Psoas muscle (tissue), 8 donors: ENCODE measurements around the gene KIF3C. TPM values are rescaled to one million over a fixed set of nuclear protein-coding genes. Genes with fewer than 3 reads are reported as not detected.

Source experiments
- ATAC-seq, 4 donors: fragments of 200-7000 bp; cut with Tn5 transposase; one replicate each; pipeline ENCODE4 v1.9.1; 2020; ENCODE audit warnings: moderate library complexity in 3 of 4, mild to moderate bottlenecking in 2 of 4
- DNase-seq, 2 donors: peaks; one replicate each; pipeline ENCODE4 v3.0.0-alpha.2; 2020
- H3K27ac ChIP-seq: fragments of 200-600 bp; one replicate; pipeline ENCODE4 v1.8.0; 2022
- H3K27me3 ChIP-seq, 3 donors: fragments of 200-600 bp in 1 of 3; one replicate each; pipeline versions ENCODE4 v1.6.1 to v1.8.0; 2013 to 2022; ENCODE audit warnings: low read length in 2 of 3, mild to moderate bottlenecking in 2 of 3, moderate library complexity in 1 of 3; ENCODE audit not compliant: insufficient read depth in 3 of 3
- H3K36me3 ChIP-seq, 2 donors: fragments of 200-600 bp in 1 of 2; one replicate each; pipeline versions ENCODE4 v1.6.1 to v1.8.0; 2013 to 2022; ENCODE audit warnings: low read depth in 1 of 2, mild to moderate bottlenecking in 1 of 2, moderate library complexity in 1 of 2; ENCODE audit not compliant: insufficient read depth in 1 of 2
- H3K4me1 ChIP-seq: fragments of 200-600 bp; one replicate; pipeline ENCODE4 v1.8.0; 2022
- H3K4me3 ChIP-seq: fragments of 200-600 bp; one replicate; pipeline ENCODE4 v1.8.0; 2022; ENCODE audit warnings: mild to moderate bottlenecking
- H3K9me3 ChIP-seq: fragments of 200-600 bp; one replicate; pipeline ENCODE4 v1.8.0; 2022
- WGBS, 3 donors: extraction: QIAGEN DNeasy Blood & Tissue Kit; methylation state at CpG; one replicate each; pipeline versions ENCODE4 v1.1.6 to v1.1.7; 2013; 5-methylcytosine and 5-hydroxymethylcytosine counted together
- intact Hi-C, 2 donors: fragments of 100-400 bp; cut with DNase I; formaldehyde crosslinking; loops; one replicate each; pipeline versions ENCODE4 v1.11.0 to v1.14.2; 2022
- polyA plus RNA-seq, 3 donors: library from polyadenylated mRNA; stranded (reverse); fragments of 200-250 nt; gene quantifications; one replicate each; pipeline ENCODE4 v1.2.3, GENCODE V29; 2013
- total RNA-seq, 4 donors: library from RNA; stranded (reverse); fragmentation: NEBNext Ultra II Directional in 2 of 4; extraction: Animal tissue kit (Norgen Biotek cat#: 25700) in 2 of 4; gene quantifications; one replicate each; pipeline versions ENCODE4 v1.2.1 to v1.2.4, GENCODE V29; 2021 to 2023
- TF ChIP-seq, protein P1 (sequence below): fragments of 200-600 bp; IDR thresholded peaks from one replicate; pipeline ENCODE4 v1.8.0; 2022; ENCODE audit warnings: antibody characterized with exemption
- donor health status: healthy with polysubstance abuse.
- donor health status: DM: no; HTN: no; CAD: no; lungs with moderate emphysema.
- donor health status: Bipolar disorder and iron deficiency.
- donor health status: healthy.
- donor health status: DM: yes; HTN: yes; CAD: no.
- donor health status: DM: no; HTN: no; CAD: no.
- donor health status: DM: no; HTN: no; CAD: no.
- donor health status: DM: yes; HTN: yes; CAD: no.

Gene KIF3C
- total and polyA plus RNA-seq, 7 donors, result 0.82 to 3.3 (median 1.7) TPM

- ATAC-seq, result no peak
- Histone ChIP-seq H3K36me3 (no peaks in the 10 kb centered on the region), H3K4me1 (no peaks in the 10 kb centered on the region), H3K27me3 (no peaks in the 10 kb centered on the region), H3K4me3 (no peak overlapping the region), H3K27ac (no peak overlapping the region), H3K9me3 (no peaks in the 10 kb centered on the region)
- intact Hi-C loops, result no loop called here
- WGBS, 3 donors, result 71 to 79% (median 73%) methylated on average over 7 of the region's 7 CpGs
- TF ChIP-seq, protein P1, sequence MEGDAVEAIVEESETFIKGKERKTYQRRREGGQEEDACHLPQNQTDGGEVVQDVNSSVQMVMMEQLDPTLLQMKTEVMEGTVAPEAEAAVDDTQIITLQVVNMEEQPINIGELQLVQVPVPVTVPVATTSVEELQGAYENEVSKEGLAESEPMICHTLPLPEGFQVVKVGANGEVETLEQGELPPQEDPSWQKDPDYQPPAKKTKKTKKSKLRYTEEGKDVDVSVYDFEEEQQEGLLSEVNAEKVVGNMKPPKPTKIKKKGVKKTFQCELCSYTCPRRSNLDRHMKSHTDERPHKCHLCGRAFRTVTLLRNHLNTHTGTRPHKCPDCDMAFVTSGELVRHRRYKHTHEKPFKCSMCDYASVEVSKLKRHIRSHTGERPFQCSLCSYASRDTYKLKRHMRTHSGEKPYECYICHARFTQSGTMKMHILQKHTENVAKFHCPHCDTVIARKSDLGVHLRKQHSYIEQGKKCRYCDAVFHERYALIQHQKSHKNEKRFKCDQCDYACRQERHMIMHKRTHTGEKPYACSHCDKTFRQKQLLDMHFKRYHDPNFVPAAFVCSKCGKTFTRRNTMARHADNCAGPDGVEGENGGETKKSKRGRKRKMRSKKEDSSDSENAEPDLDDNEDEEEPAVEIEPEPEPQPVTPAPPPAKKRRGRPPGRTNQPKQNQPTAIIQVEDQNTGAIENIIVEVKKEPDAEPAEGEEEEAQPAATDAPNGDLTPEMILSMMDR, result no peak
- no peak for DNase-seq
Observed at GRCh38 chr2:25955036-25955435, 27.3 kb downstream of the KIF3C start.

DNA sequence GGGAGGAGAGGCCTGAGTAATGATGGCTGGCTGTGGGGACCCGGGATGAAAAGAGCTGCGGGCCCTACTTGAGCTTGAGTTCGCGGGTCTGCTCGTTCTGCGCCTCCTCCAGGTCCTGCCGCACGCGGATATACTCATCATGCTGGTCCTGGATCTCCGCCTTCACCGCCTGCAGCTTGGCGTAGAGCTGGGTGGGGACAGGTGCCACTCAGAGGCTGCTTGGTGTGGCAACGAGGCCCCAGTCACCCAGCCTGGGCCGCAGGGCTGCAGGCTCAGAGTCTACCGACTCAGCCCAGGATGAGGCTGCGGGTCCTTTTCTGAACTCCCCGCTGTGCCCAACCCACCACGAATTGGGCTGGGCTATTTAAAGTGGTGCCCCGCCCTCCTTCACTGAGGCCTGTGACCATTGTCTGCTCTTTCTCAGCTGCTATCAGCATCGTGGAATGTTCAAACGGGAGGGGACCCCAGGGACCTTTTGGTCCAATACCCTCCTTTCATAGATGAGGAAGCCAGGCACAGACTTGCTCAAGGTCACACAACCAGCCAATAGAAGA lies 28.0 kb downstream of the KIF3C start:
- TF ChIP-seq, protein P1, result no peak
- 81 to 86% (median 83%) methylated on average over 21 of the region's 21 CpGs for WGBS, 3 donors
- H3K27ac ChIP-seq, result no peak overlapping the region
- no peak for ATAC-seq
- no peaks in the 10 kb centered on the region for H3K4me1 ChIP-seq
- no peaks in the 10 kb centered on the region for H3K27me3 ChIP-seq
- H3K36me3 ChIP-seq, result no peaks in the 10 kb centered on the region
- intact Hi-C loops, result loop anchor here in 1 of 2 donors (5.0 kb wide), 1 partner anchor 102 kb away; no protein-coding TSS in a partner anchor
- no peak overlapping the region for H3K4me3 ChIP-seq
- H3K9me3 ChIP-seq, result no peaks in the 10 kb centered on the region
- no peak for DNase-seq

DNA sequence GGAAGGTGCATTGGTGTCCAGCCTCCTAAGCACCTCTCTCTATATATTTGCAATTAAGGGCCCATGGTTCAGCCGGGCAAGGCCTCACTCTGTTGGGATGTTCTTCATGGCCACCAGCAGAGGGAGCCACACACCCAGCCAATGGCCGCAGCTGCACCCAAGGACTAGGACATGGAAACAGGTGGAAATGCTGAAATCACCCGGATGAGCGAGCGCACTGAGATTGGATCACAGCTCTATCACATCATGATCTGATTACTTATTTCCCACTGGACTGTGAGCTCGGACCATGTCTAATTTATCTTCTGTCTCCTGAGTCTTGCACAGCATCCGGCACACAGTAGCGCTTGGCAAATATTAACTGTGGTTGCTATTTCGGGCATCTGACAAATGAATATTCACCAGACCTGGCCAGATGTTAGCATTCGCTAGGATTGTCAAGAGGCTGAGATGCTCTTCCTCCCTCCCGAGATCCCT lies 31.2 kb downstream of the KIF3C start:
- ATAC-seq (peak; percentile 96 to 99 (median 98)), DNase-seq (peak; percentile 70 to 90)
- Histone ChIP-seq H3K9me3 (no peaks in the 10 kb centered on the region), H3K27me3 (no peaks in the 10 kb centered on the region), H3K27ac (peak overlapping the region; percentile 46), H3K4me3 (peak overlapping the region; percentile 37), H3K36me3 (no peaks in the 10 kb centered on the region), H3K4me1 (no peaks in the 10 kb centered on the region)
- intact Hi-C loops, result loop anchor here in 1 of 2 donors (2.0 to 5.0 kb wide), 3 partner anchors 40 to 194 kb away; no protein-coding TSS in a partner anchor
- TF ChIP-seq, protein P1, result peak; percentile 98
- WGBS, 3 donors, result 11 to 18% (median 14%) methylated on average over 11 of the region's 11 CpGs

DNA sequence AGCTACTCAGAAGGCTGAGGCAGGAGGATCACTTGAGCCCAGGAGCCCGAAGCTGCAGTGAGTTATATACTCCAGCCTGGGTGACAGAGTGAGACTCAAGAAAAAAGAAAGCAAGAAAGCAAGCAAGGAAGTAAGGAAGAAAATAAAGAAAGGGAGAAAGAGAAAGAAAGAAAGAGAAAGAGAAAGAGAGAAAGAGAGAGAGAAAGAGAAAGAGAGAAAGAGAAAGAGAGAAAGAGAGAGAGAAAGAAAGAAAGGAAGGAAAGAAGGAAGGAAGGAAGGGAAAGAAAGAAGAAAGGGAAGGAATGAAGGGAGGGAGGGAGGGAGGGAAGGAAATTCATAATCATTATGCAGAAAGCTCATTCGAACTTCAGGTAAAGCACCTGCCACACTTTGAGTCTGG lies 33.9 kb downstream of the KIF3C start:
- 89 to 97% (median 92%) methylated on average over 2 of the region's 2 CpGs for WGBS, 3 donors
- intact Hi-C loops, result no loop called here
- no peak for DNase-seq

More for the DNA sequence above, 33.9 kb downstream of the KIF3C start:
- no peak overlapping the region for H3K4me3 ChIP-seq
- no peaks in the 10 kb centered on the region for H3K27me3 ChIP-seq
- TF ChIP-seq, protein P1, result no peak
- H3K27ac ChIP-seq, result no peak overlapping the region
- no peak for ATAC-seq
- no peaks in the 10 kb centered on the region for H3K36me3 ChIP-seq
- H3K4me1 ChIP-seq, result no peaks in the 10 kb centered on the region
- no peaks in the 10 kb centered on the region for H3K9me3 ChIP-seq
